GM20000 (cell line): Measurements from ENCODE around the gene INPP5J.

Experiments used
- DNase-seq: peaks from one replicate; pipeline ENCODE4 v3.0.0; 2012; ENCODE audit warnings: low spot score
- CTCF ChIP-seq: IDR thresholded peaks from 2 replicates; pipeline ENCODE4 v1.5.1; 2012; ENCODE audit warnings: mild to moderate bottlenecking, control low read depth; ENCODE audit errors: extremely low read depth, missing control alignments

INPP5J gene

GRCh38 chr22:31084811-31085492 is 37.8 kb upstream of the INPP5J start:
- peak; percentile 97 for DNase-seq
- peak; percentile 74 for TF ChIP-seq CTCF

DNA sequence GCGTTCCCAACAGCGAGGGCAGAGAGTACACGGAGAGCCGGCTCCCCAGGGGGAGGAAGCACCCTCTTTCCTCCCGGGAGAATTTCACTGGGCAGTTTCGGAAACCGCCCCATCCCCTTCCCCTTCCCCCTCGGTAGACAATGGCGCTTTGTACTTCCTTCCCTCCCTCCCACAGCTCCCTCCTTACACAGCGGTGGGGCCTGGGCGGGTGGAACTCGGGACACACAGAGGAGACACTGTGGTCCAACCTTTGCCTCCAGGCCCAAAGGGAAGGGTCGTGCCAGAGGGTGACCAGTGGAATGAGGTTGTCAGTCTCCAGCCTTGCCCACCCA is 37.3 kb upstream of the INPP5J start:
- DNase-seq, result no peak
- TF ChIP-seq CTCF, result no peak

DNA sequence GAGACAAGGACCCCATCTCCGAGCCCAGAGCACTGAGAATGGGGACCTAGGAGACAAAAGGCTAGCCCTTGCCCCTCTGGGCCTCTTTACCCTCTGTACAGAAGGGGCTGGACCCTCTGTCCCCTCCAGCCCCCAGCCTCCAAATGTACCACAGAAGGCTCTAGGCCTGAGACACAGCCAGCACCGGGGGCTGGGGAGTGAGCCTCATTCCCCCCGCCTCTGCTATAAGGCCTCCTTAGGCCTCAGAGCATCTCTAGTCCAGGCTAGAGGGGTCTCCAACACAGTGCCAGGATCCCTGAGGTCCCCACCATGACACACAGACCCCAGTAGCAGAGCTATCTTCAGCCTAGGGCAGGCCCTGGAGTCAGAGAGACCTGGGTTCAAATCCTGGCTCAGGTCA is 36.8 kb upstream of the INPP5J start:
- DNase-seq, result no peak
- no peak for TF ChIP-seq CTCF

DNA sequence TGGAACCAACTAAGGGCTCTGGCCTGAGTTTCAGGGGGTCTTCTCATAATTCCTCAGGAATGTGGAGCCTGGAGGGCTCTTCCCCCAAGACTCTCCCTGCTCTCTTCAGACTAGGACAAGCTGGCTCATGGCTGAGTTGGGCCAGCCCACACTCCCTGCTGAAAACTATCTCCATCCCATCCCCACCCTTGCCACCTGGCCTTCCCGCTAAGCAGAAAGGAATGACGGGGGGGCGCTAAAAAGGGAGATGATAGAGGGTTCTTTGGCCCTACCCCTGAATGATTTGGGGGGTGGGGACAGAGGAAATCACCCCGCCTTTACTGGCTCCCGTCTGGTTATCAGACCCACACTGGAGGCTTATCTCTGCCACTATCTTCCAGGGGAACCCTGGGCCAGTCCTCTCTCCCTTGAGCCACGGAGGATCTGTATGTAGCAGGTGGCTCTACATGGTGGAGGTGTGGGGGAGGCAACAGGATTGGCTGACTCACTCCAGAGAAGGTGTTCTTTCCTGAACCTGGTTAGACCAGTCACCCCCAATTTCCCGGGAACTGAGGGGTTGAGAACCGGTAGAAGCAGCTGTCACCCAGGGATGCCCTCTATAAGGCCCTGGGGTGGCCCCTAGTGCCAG is 35.9 kb upstream of the INPP5J start:
- no peak for TF ChIP-seq CTCF
- DNase-seq, result no peak

- TF ChIP-seq CTCF, result no peak
- DNase-seq, result no peak
Measured at GRCh38 chr22:31087744-31088215, 35.0 kb upstream of the INPP5J start.

DNA sequence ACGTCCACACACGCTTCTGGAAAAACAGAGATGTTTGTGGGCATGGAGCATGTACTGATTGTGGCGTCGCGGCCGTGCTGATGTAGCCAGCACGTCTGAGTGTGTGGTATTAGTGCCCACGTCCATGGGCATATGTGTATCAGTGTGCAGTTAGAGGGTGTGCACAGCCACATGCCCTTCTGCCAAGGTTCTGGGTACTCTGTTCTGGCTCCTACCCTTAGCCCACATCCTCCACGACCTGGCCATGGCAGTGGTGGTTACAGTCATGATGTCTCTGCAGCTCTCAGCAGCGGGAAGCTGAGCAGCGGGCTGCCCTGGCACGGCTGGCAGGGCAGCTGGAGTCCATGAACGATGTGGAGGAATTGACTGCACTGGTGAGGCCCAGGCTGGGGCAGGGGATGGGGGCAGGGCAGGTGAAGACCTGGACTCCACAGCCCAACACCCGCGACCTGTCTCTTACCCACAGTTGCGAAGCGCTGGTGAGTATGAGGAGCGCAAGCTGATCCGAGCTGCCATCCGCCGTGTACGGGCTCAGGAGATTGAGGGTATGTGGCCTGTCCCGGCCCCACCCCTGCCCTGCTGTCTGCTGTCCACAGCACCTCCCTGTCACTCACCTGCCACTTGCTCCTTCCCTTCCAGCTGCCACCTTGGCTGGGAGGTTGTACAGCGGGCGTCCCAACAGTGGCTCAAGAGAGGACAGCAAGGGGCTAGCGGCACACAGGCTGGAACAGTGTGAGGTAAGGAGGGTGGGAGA is 34.4 kb upstream of the INPP5J start:
- TF ChIP-seq CTCF, result no peak
- no peak for DNase-seq
